Left ventricle myocardium superior (tissue), 1 donor: ENCODE results near the gene CTNNA1. TPM values are rescaled to one million over a fixed set of nuclear protein-coding genes. Genes with fewer than 3 reads are reported as not detected.

ENCODE experiments used
- ATAC-seq: fragments of 200-7000 bp; cut with Tn5 transposase; one replicate; pipeline ENCODE4 v1.9.1; 2020; ENCODE audit warnings: mild to moderate bottlenecking, moderate library complexity
- DNase-seq: peaks from one replicate; pipeline ENCODE4 v3.0.0-alpha.2; 2020
- intact Hi-C: fragments of 100-400 bp; cut with micrococcal nuclease; formaldehyde crosslinking; loops from one replicate; pipeline ENCODE4 v1.11.0; 2022
- total RNA-seq: library from RNA; stranded (reverse); fragmentation: NEBNext Ultra II Directional; extraction: Animal tissue kit (Norgen Biotek cat#: 25700); gene quantifications from one replicate; pipeline ENCODE4 v1.2.1, GENCODE V29; 2021
- donor health status: DM: no; HTN: yes; CAD: no; lungs with severe emphysema.

The CTNNA1 gene
- total RNA-seq, 1 donor from 2014 or later = 296 TPM

GRCh38 chr5:138874241-138874640 lies 121.0 kb downstream of the CTNNA1 start:
- ATAC-seq (peak; percentile 11), DNase-seq (no peak)
- intact Hi-C loops = no loop called here

GRCh38 chr5:138874771-138875551 lies 121.7 kb downstream of the CTNNA1 start, which contains the start of gene LRRTM2:
Gene LRRTM2 (minus strand): TSS chr5:138875335. CDS start chr5:138874911, 424 bp downstream.
- intact Hi-C loops = no loop called here
- ATAC-seq = no peak

GRCh38 chr5:138875552-138875875 lies 122.3 kb downstream of the CTNNA1 start:
- intact Hi-C loops = no loop called here
- ATAC-seq = no peak

More at GRCh38 chr5:138874771-138875551, 121.7 kb downstream of the CTNNA1 start, which contains the start of gene LRRTM2:
- DNase-seq = no peak

GRCh38 chr5:138875946-138876345 lies 122.7 kb downstream of the CTNNA1 start:
- DNase-seq (no peak), ATAC-seq (no peak)
- intact Hi-C loops = no loop called here

More at GRCh38 chr5:138875552-138875875, 122.3 kb downstream of the CTNNA1 start:
- DNase-seq = no peak

GRCh38 chr5:138876811-138877210 lies 123.6 kb downstream of the CTNNA1 start:
- no peak for ATAC-seq
- intact Hi-C loops = no loop called here
- no peak for DNase-seq

GRCh38 chr5:138878437-138879235 lies 125.4 kb downstream of the CTNNA1 start:
- ATAC-seq (peak; percentile 35), DNase-seq (no peak)
- intact Hi-C loops = no loop called here

GRCh38 chr5:138883211-138883610 lies 130.0 kb downstream of the CTNNA1 start:
- ATAC-seq (no peak), DNase-seq (no peak)
- intact Hi-C loops = no loop called here

- no peak for ATAC-seq
- DNase-seq = no peak
- intact Hi-C loops = no loop called here
Measured at GRCh38 chr5:138884094-138884493, 130.9 kb downstream of the CTNNA1 start.

GRCh38 chr5:138884554-138884953 lies 131.3 kb downstream of the CTNNA1 start:
- no peak for DNase-seq
- ATAC-seq = no peak
- intact Hi-C loops = no loop called here

GRCh38 chr5:138889994-138890393 lies 136.8 kb downstream of the CTNNA1 start:
- DNase-seq = no peak
- ATAC-seq = no peak
- intact Hi-C loops = no loop called here

GRCh38 chr5:138890644-138891043 lies 137.4 kb downstream of the CTNNA1 start:
- DNase-seq (no peak), ATAC-seq (no peak)
- intact Hi-C loops = no loop called here

GRCh38 chr5:138895918-138896317 lies 142.7 kb downstream of the CTNNA1 start:
- intact Hi-C loops = no loop called here
- DNase-seq (no peak), ATAC-seq (no peak)

GRCh38 chr5:138898299-138898698 lies 145.1 kb downstream of the CTNNA1 start:
- ATAC-seq = no peak
- DNase-seq = no peak
- intact Hi-C loops = no loop called here

- no peak for ATAC-seq
- DNase-seq = no peak
- intact Hi-C loops = no loop called here
Measured at GRCh38 chr5:138898742-138899141, 145.5 kb downstream of the CTNNA1 start.

GRCh38 chr5:138900281-138900965 lies 147.2 kb downstream of the CTNNA1 start:
- no peak for DNase-seq
- intact Hi-C loops = no loop called here
- peak; percentile 17 for ATAC-seq

- ATAC-seq = no peak
- intact Hi-C loops = no loop called here
- DNase-seq = no peak
Measured at GRCh38 chr5:138901716-138902115, 148.5 kb downstream of the CTNNA1 start.

GRCh38 chr5:138903130-138903775 lies 150.0 kb downstream of the CTNNA1 start:
- intact Hi-C loops = no loop called here
- no peak for DNase-seq
- peak; percentile 75 for ATAC-seq

- ATAC-seq (no peak), DNase-seq (no peak)
- intact Hi-C loops = no loop called here
Measured at GRCh38 chr5:138905541-138905940, 152.3 kb downstream of the CTNNA1 start.

GRCh38 chr5:138909734-138910133 lies 156.5 kb downstream of the CTNNA1 start:
- DNase-seq (no peak), ATAC-seq (no peak)
- intact Hi-C loops = no loop called here
